ENCODE results near the gene RNH1.

DNA sequence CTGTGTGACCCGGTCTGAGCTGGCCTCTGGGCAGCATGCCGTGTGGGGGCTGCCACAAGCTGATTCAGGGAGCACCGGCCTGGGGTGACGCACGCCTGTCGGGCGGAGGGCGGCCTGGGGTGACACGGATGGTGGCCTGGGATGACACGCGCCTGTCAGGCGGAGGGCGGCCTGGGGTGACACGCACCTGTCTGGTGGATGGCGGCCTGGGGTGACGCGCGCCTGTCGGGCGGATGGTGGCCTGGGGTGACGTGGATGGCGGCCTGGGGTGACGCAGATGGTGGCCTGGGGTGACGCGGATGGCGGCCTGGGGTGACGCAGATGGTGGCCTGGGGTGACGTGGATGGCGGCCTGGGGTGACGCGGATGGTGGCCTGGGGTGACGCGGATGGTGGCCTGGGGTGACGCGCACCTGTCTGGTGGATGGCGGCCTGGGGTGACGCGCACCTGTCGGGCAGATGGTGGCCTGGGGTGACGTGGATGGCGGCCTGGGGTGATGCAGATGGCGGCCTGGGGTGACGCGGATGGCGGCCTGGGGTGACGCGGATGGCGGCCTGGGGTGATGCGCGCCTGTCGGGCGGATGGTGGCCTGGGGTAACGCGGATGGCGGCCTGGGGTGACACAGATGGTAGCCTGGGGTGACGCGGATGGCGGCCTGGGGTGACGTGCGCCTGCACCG is 35.4 kb downstream of the RNH1 start:
- TF ChIP-seq, protein P1, sequence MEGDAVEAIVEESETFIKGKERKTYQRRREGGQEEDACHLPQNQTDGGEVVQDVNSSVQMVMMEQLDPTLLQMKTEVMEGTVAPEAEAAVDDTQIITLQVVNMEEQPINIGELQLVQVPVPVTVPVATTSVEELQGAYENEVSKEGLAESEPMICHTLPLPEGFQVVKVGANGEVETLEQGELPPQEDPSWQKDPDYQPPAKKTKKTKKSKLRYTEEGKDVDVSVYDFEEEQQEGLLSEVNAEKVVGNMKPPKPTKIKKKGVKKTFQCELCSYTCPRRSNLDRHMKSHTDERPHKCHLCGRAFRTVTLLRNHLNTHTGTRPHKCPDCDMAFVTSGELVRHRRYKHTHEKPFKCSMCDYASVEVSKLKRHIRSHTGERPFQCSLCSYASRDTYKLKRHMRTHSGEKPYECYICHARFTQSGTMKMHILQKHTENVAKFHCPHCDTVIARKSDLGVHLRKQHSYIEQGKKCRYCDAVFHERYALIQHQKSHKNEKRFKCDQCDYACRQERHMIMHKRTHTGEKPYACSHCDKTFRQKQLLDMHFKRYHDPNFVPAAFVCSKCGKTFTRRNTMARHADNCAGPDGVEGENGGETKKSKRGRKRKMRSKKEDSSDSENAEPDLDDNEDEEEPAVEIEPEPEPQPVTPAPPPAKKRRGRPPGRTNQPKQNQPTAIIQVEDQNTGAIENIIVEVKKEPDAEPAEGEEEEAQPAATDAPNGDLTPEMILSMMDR (IDR thresholded peaks at IDR 0.05; ENCODE audit: low read depth, low read length), result no peak
- TF ChIP-seq, protein P2, sequence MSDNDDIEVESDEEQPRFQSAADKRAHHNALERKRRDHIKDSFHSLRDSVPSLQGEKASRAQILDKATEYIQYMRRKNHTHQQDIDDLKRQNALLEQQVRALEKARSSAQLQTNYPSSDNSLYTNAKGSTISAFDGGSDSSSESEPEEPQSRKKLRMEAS (IDR thresholded peaks at IDR 0.05; ENCODE audit: low read depth, low read length), result no peak
